IPS DF 6.9 (cell line): ENCODE measurements around the gene DDIT3.

Source experiments
- DNase-seq: peaks from one replicate; pipeline ENCODE4 v3.0.0-alpha.2; 2013; ENCODE audit warnings: low read depth, low spot score
- H3K27ac ChIP-seq: one replicate; pipeline ENCODE4 v1.5.1; 2013; ENCODE audit warnings: low read length, control low read depth
- H3K27me3 ChIP-seq: 2 replicates; pipeline ENCODE4 v1.6.1; 2013; ENCODE audit warnings: mild to moderate bottlenecking, low read length; ENCODE audit not compliant: control insufficient read depth, insufficient read depth
- H3K36me3 ChIP-seq: 2 replicates; pipeline ENCODE4 v1.6.1; 2013; ENCODE audit warnings: low read length; ENCODE audit not compliant: control insufficient read depth, insufficient read depth
- H3K4me1 ChIP-seq: 2 replicates; pipeline ENCODE4 v1.6.1; 2013; ENCODE audit warnings: low read length; ENCODE audit not compliant: control insufficient read depth, insufficient read depth
- H3K4me3 ChIP-seq: 2 replicates; pipeline ENCODE4 v1.5.1; 2013; ENCODE audit warnings: mild to moderate bottlenecking, low read length
- H3K9me3 ChIP-seq: 2 replicates; pipeline ENCODE4 v1.6.1; 2013; ENCODE audit warnings: low read length, inconsistent platforms; ENCODE audit not compliant: control insufficient read depth, insufficient read depth
- WGBS: extraction: QIAGEN DNeasy Blood & Tissue Kit; methylation state at CpG from one replicate; pipeline ENCODE4 v1.1.7; 2013; ENCODE audit warnings: mixed read lengths, missing lambda C conversion rate; ENCODE audit not compliant: insufficient read length, insufficient coverage; 5-methylcytosine and 5-hydroxymethylcytosine counted together

The DDIT3 gene

GRCh38 chr12:57534991-57535543 lies 14.8 kb upstream of the DDIT3 start:
- no peak for DNase-seq
- no peaks in the 10 kb centered on the region; the same call in 1 of the 2 replicates for H3K4me1 ChIP-seq
- H3K4me3 ChIP-seq = no peak overlapping the region
- no peaks in the 10 kb centered on the region for H3K9me3 ChIP-seq
- peaks cover 31% of the 10 kb centered on the region for H3K36me3 ChIP-seq
- no peak overlapping the region for H3K27ac ChIP-seq
- H3K27me3 ChIP-seq = no peaks in the 10 kb centered on the region
- no CpG with 5 or more reads among the region's 3 CpGs for WGBS

GRCh38 chr12:57534250-57534649 lies 13.9 kb upstream of the DDIT3 start:
- no peaks in the 10 kb centered on the region for H3K9me3 ChIP-seq
- DNase-seq = no peak
- H3K4me1 ChIP-seq = no peaks in the 10 kb centered on the region; the same call in 1 of the 2 replicates
- H3K27me3 ChIP-seq = no peaks in the 10 kb centered on the region
- H3K27ac ChIP-seq = no peak overlapping the region
- no peak overlapping the region for H3K4me3 ChIP-seq
- H3K36me3 ChIP-seq = peaks cover 31% of the 10 kb centered on the region
- WGBS = no CpG with 5 or more reads among the region's 5 CpGs

DNA sequence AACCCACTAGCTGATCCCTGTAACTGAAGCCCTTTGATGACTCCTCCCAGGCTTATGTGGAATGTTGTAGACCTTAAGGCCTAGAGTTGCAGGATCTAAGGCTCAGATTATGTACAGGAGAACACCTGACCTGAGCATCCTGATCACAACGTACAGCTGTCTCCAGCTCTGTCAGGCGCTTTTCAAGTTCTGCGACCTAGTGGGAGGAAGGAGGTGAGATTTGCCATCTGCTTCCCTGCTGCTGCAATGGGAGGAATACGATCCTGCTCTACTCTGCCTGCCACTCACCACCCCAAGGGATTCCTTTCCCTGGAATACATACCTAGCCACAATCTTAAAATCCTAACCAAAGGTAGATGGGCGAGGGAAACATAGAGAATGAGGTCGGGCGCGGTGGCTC lies 12.8 kb upstream of the DDIT3 start:
- Histone ChIP-seq H3K9me3 (no peaks in the 10 kb centered on the region), H3K36me3 (peaks cover 31% of the 10 kb centered on the region), H3K4me1 (no peaks in the 10 kb centered on the region; the same call in 1 of the 2 replicates), H3K27ac (no peak overlapping the region), H3K27me3 (no peaks in the 10 kb centered on the region), H3K4me3 (no peak overlapping the region)
- WGBS = no CpG with 5 or more reads among the region's 8 CpGs
- DNase-seq = no peak

GRCh38 chr12:57531836-57532235 lies 11.5 kb upstream of the DDIT3 start:
- whole genome bisulfite sequencing = no CpG with 5 or more reads among the region's 1 CpG

GRCh38 chr12:57530396-57531142 lies 10.3 kb upstream of the DDIT3 start:
- no peak for DNase-seq
- Histone ChIP-seq H3K4me1 (no peaks in the 10 kb centered on the region; the same call in 1 of the 2 replicates), H3K27me3 (no peaks in the 10 kb centered on the region), H3K27ac (no peak overlapping the region), H3K36me3 (peaks cover 31% of the 10 kb centered on the region), H3K9me3 (no peaks in the 10 kb centered on the region), H3K4me3 (no peak overlapping the region)
- no CpG with 5 or more reads among the region's 5 CpGs for whole genome bisulfite sequencing

More at GRCh38 chr12:57531836-57532235, 11.5 kb upstream of the DDIT3 start:
- no peaks in the 10 kb centered on the region for H3K9me3 ChIP-seq
- H3K36me3 ChIP-seq = peaks cover 31% of the 10 kb centered on the region
- no peaks in the 10 kb centered on the region; the same call in 1 of the 2 replicates for H3K4me1 ChIP-seq
- no peaks in the 10 kb centered on the region for H3K27me3 ChIP-seq
- DNase-seq = no peak
- H3K27ac ChIP-seq = no peak overlapping the region
- no peak overlapping the region for H3K4me3 ChIP-seq

- Histone ChIP-seq H3K4me3 (no peak overlapping the region), H3K27ac (no peak overlapping the region), H3K27me3 (no peaks in the 10 kb centered on the region), H3K4me1 (no peaks in the 10 kb centered on the region; the same call in 1 of the 2 replicates), H3K9me3 (no peaks in the 10 kb centered on the region), H3K36me3 (peaks cover 31% of the 10 kb centered on the region)
- no peak for DNase-seq
- no CpG with 5 or more reads among the region's 6 CpGs for WGBS
Measured at GRCh38 chr12:57529831-57530230, 9.5 kb upstream of the DDIT3 start.

DNA sequence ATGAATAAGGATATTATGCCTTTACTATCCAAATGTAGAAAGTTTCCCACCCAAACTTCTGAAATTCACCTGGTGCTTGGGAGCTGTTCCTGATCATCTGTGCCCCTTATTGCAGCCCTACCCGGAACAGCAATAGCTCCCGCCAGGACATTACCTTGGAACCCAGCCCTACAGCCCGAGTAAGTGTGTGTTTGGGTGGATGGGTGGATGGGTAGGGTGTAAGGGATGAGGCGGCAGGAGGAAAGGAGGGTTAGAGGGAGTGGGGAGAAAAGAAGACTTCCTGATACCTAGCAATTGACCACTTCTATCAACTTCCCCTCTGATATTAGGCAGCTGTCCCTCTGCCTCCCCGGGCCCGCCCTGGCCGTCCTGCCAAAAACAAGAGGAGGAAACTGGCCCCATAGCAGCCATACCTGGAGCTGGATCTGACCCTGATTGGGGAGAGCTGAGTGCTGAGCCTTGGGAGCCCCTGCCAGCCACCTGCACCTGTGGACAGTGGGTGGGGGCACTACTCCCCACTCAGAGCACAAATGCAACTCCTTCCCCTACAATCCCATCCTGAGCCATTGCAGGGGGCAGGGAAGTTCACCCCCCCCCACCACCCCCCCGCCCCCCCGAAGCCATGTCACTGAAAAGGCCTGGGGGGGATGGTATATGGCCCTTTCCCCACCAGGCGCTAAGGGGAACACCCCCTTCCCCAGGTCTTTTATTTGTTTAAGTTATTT lies 8.7 kb upstream of the DDIT3 start:
- Histone ChIP-seq H3K4me3 (no peak overlapping the region), H3K9me3 (no peaks in the 10 kb centered on the region), H3K4me1 (no peaks in the 10 kb centered on the region; the same call in 1 of the 2 replicates), H3K27me3 (no peaks in the 10 kb centered on the region), H3K27ac (no peak overlapping the region), H3K36me3 (peaks cover 28% of the 10 kb centered on the region)
- DNase-seq = no peak
- no CpG with 5 or more reads among the region's 10 CpGs for WGBS

DNA sequence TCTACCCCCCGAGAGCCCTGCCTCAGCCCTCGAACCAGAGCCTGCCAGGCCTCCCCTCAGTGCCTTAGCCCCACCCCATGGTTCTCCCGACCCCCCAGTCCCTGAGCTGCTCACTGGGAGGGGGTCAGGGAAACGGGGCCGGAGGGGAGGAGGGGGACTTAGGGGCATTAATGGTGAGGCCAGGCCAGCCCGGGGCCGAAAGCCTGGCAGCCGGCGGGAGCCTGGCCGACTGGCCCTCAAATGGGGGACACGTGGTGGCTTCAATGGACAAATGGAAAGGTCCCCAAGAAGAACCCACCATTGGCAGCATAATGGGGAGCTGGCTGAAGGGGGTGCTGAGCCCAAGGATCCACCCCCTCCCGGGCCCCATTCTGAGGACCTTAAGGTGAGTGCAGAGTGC lies 7.9 kb upstream of the DDIT3 start:
- no peak overlapping the region for H3K27ac ChIP-seq
- no peaks in the 10 kb centered on the region for H3K27me3 ChIP-seq
- peaks cover 25% of the 10 kb centered on the region for H3K36me3 ChIP-seq
- WGBS = no CpG with 5 or more reads among the region's 12 CpGs
- no peak overlapping the region for H3K4me3 ChIP-seq
- H3K9me3 ChIP-seq = no peaks in the 10 kb centered on the region
- H3K4me1 ChIP-seq = no peaks in the 10 kb centered on the region; the same call in none of the 2 replicates
- DNase-seq = no peak

GRCh38 chr12:57527184-57527583 lies 6.9 kb upstream of the DDIT3 start:
- Histone ChIP-seq H3K9me3 (no peaks in the 10 kb centered on the region), H3K36me3 (peaks cover 15% of the 10 kb centered on the region), H3K4me3 (no peak overlapping the region), H3K27ac (no peak overlapping the region), H3K27me3 (no peaks in the 10 kb centered on the region), H3K4me1 (no peaks in the 10 kb centered on the region; the same call in none of the 2 replicates)
- WGBS = no CpG with 5 or more reads among the region's 5 CpGs
- DNase-seq = no peak

DNA sequence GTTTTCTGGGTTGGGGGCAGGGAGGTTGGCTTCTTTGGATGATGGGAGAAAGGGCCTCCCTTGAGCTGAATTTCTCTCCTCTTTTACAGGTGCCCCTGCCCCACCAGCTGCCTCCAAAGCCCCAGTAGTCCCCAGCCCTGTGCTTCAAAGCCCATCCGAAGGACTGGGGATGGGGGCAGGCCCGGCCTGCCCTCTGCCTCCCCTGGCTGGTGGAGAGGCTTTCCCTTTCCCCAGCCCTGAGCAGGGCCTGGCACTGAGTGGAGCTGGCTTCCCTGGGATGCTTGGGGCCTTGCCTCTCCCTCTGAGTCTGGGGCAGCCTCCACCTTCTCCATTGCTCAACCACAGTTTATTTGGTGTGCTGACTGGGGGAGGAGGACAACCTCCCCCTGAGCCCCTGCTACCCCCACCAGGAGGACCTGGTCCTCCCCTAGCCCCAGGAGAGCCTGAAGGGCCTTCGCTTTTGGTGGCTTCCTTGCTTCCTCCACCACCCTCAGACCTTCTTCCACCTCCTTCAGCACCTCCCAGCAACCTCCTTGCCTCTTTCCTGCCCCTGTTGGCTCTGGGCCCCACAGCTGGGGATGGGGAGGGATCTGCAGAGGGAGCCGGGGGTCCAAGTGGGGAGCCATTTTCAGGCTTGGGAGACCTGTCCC lies 6.3 kb upstream of the DDIT3 start:
- H3K36me3 ChIP-seq = peaks cover 9% of the 10 kb centered on the region; the same call in 1 of the 2 replicates
- H3K27ac ChIP-seq = no peak overlapping the region
- no peaks in the 10 kb centered on the region for H3K27me3 ChIP-seq
- H3K4me1 ChIP-seq = peaks cover 3% of the 10 kb centered on the region; the same call in 1 of the 2 replicates
- no peaks in the 10 kb centered on the region for H3K9me3 ChIP-seq
- no peak for DNase-seq
- H3K4me3 ChIP-seq = no peak overlapping the region
- WGBS = no CpG with 5 or more reads among the region's 4 CpGs
